ENCODE measurements around the gene CXCL5.
"Not testable (repeated sequence)": the region's sequence is repeated elsewhere in the genome, so short reads cannot be mapped to it uniquely, and the experiment has no call there.

CXCL5 gene

DNA sequence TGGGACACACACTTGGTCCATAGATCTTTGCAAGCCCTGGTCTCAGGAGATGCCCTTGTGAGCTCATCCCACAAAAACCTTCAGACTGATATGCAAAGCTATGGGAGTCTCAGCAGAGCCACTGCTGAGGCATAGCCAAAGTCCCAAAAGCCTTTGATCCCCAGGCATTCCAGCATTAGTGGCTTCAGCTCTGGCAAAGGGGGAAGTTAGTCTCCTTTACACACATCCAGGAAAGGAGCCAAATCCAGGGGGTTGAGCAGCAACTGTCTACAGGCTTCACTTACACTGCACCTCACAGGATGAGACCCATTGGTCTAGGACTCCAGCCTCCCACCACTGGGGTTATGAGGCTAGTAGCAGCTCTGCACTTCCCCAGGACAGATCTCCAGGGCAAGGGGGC is 30.6 kb downstream of the CXCL5 start:
- no peak for DNase-seq

DNA sequence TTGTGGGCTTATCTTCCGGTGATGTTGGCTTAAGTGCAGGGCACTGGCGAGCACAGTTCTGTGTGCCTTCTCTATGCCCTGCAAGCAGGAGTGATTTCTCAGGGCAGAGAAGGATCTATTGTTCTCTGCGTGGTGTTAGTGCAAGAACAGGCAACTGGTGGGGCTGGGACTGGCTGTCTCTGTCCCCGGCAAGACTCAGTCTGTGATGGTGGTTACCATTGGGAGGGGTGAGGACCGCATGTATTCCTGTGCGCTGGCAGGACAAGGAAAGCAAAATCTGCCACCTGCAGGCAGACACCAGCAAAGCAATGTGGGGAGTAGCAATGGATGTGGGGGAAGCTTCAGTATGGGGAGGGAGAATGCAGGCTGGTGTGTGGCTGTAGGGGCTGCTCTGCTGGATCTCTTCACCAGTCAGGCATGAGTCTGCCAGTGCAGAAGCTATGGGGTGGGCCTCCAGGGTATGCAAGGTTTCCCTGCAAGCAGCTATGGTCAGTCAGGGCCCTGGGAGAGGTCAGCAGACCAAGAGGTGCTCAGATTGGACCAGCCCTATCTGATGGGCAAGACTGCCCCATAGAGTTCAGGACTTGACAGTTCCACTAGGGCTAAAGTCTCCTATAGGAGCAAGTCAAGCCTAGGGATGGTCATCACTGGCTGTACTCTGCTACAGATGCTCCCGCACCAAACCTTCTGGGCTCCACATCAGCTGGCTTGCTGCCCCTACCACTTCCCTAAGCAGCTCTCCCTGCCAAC is 33.4 kb downstream of the CXCL5 start:
- no peak for DNase-seq

DNA sequence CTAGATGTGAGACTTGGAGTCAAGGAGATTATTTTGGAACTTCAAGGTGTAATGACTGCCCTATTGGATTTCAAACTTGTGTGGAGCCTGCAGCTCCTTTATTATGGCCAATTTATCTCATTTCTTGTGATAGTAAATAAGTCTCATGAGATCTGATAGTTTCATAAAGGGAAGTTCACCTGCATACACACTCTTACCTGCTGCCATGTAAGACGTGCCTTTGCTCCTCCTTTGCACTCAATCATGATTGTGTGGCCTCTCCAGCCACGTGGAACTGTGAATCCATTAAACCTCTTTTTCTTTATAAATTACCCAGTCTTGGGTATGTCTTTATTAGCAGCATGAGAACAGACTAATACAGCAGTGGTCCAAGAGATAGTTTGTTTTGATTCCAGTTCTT is 35.8 kb downstream of the CXCL5 start:
- no peak for DNase-seq

DNA sequence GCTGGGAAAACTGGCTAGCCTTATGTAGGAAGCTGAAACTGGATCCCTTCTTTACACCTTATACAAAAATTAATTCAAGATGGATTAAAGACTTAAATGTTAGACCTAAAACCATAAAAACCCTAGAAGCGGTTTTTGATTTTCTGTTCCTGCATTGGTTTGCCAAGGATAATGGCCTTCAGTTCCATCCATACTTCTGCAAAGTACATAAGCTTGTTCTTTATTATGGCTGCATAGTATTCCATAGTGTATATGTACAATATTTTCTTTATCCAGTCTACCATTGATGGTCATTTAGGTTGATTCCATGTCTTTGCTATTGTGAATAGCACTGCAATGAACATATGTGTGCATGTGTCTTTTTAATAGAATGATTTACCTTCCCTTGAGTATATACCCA is 39.4 kb downstream of the CXCL5 start:
- DNase-seq = not testable (repeated sequence)

DNA sequence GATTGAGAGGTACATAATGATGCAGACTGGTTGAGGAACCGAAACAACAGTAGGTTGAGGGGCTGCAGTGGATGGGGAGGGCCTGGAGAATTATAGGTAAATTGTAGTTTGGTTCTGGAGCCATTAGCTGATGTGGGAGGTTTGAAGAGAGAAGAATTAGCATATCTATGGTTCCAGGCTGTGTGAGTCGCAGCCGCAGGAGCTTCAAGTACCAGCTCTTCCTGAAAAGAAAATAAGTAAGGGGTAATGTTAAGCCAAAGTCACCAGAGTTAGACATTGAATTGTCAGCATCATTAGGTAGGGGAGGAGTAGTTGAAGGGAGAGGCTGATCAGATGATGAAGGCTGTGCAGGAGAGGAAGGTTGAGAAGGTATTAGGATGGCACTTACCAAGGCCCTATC is 46.1 kb downstream of the CXCL5 start:
- no peak for DNase-seq

DNA sequence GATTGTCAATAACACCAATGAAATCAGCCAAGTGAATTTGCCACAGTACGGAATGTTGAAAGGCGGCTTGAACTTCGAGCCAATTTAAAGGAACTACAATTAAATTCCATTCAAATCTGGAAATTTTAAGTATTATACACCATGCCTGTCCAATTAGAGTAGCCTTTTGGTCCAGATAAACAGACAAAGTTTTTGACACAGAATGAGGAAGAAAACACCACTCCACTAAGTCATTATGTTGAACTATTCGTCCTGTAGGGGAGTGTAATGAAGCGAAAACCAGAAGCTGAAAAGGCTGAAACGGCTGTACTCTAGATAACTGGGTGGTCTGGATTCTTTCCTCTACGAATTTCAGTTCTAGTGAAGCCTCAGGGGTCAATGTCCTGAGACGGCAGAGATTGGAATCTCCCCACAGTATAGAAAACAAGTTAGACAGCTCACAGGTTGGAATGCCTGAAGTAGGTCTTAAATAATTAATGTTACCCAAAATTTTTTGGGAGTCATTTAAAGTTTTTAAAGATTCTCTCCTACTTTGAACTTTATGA is 48.0 kb downstream of the CXCL5 start:
- DNase-seq = not testable (repeated sequence)

DNA sequence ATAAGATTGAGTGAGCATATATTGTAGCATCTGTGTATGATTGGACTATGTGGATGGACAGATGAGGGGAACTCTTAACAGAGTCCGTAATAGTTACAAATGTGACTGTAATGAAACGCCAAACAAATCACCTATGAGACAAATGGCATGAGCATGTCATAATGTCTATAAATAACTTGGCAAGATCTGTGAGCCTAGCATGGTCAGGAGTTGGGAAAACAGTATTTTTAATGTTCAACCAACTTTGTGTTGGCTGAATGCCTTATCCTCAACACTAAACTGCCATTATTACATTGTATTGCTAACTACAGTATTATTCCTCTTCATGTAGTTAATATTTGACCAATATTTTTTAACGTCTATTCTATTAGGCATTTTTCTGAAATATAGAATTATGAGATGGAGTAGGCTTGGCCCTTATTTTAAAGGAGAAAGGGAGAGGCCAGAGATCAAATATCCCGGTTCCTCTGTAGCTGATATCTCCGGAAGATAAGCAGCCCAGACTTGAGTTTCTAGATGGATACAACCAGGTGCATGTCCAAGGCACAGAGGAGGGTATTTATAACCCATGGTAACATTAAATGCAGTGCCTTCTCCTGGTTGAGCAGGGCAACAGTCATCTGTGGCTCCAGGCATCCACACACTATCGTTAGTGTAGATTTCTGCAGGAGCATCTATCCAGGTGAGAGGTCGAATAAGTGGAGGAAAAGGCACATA is 49.3 kb downstream of the CXCL5 start:
- DNase-seq = no peak

DNA sequence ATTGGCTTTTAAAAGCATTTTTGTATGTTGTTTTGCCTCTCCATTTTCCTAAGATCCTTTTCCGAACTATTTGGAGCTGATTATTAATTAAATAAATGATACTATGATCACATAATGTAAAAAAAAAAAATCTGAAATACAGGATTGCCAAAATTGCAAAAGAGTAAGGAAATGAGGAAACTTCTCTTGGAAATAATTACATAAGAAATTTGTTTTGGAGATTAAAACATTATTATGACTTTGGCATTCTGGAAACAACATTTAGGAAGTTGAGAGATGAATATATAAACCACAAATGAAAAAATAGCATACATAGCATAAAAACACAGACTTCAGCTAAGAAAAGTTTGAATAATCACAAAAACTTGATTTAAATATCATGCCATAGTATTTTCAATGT is 50.2 kb downstream of the CXCL5 start:
- DNase-seq = no peak

DNA sequence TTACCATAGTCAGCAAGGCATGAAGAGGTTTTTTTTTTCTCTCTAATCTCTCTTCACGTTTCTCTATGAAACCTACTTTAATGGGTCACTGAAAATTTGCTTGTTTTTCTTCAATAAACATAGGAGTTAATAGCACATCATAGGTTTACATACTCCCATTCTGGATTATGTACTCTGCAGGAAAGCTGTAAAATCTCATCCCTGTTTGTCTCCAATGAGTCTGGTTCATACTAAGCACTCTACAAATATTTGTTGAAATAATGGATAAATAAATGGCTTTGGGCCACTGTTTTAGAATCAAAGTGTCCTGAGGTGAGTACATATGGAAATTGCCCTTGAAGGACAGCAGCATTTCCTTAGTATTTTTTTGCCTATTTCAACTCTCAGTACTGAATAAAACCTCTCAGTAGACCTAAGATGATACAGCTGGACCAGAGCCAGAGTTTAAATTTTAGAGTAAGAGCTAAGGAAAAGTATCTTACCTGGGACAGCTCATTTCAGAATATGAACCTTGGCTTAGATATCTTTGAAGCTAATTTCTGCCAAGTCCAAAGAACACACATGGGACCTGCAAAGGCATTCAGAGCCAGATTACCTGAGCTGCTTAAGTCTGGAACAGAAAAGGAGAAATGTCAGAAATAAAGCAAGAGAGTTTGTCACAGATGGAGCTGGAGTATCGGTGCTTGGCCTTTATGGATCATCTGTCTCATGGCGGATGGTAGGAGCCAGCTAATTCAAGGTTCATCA is 51.1 kb downstream of the CXCL5 start:
- no peak for DNase-seq

DNA sequence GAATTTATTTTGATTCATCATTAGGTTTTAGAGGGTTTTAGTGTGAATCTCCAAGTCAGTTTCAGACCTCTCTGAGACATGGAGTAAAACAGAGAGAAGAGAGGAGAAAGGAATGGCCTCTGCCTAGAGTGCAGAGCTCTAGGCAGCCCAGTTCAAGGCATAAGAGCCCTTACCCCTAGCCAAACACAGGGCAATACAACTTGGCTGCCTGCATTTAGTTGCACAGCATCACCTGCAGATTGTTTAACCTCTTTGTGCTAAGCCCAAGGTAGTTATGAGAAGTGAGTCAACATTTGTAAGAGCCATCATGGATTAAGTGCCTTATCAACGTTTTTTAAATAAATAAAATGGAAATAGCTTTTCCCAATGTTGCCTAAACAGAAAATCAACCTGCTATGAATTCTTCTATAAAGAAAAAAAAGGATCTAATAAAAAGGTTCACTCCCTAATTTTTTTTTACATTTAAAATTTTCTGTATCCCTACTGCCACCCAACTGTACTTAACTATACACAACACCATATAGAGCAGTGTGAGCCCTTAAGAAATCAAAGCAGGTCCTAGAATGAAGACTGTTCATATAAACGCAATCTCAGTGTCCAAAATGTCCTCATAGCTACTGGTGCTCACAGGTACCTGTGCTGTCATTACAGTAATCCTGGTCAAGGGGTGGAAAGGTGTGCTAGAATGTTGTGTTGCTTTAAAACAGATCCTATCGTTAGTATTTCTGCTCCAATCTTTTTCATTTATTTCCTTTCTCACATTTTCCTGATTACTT is 52.6 kb downstream of the CXCL5 start:
- no peak for DNase-seq
